K562 (cell line): ENCODE results near the gene UTP14C. TPM values are rescaled to one million over a fixed set of nuclear protein-coding genes. Genes with fewer than 3 reads are reported as not detected.

ENCODE experiments used
- polyA plus RNA-seq, 8 experiments: library from polyadenylated mRNA; depleted of rRNA in 4 of 8; stranded (reverse) in 5 of 8; unstranded in 3 of 8; fragments of >200 nt; fragmentation: Nextera tagmentation in 2 of 8; fragmentation: Illumina TruSeq in 1 of 8; extraction: Ambion mirVana in 2 of 8; extraction: Trizol in 1 of 8; gene quantifications; 2 replicates each; pipeline versions ENCODE4 v1.2.1 to v1.2.3, GENCODE V29; 2011 to 2014; ENCODE audit warnings: inconsistent platforms in 1 of 8, missing spikeins in 1 of 8
- total RNA-seq, 7 experiments: library from RNA; depleted of rRNA in 6 of 7; stranded (reverse); fragments of >200 nt in 6 of 7; fragmentation: Illumina TruSeq in 2 of 7; extraction: Trizol in 2 of 7; gene quantifications; 2 replicates each; pipeline versions ENCODE4 v1.2.1 to v1.2.3, GENCODE V29; 2011 to 2021; ENCODE audit warnings: low replicate concordance in 1 of 7

UTP14C gene
- total and polyA plus RNA-seq, 9 of the 15 experiments (the other 6 are each of a cell fraction or from before 2014, with no cell fraction given): 3.4 to 10.3 (median 6.0) TPM

Other genes starting within 250 kb of the UTP14C start
- 0.94 and 1.8 TPM in 2 replicates for gene DHRS12, start 220.5 kb upstream of the UTP14C start, total RNA-seq (2014; rRNA removed)
- 0.77 and 1.5 TPM in 2 replicates for gene DHRS12, start 220.5 kb upstream of the UTP14C start, total RNA-seq (2014; rRNA removed; fragmentation: Illumina TruSeq; extraction: Trizol)
- 0.76 and 1.5 TPM in 2 replicates for gene DHRS12, start 220.5 kb upstream of the UTP14C start, total RNA-seq (2015; rRNA removed; fragmentation: Illumina TruSeq; extraction: Trizol)
- gene DHRS12, start 220.5 kb upstream of the UTP14C start, total RNA-seq (2021): 1.1 and 1.2 TPM in 2 replicates
- 2.4 and 2.7 TPM in 2 replicates for gene DHRS12, start 220.5 kb upstream of the UTP14C start, polyA plus RNA-seq (2011; rRNA removed)
- 0.93 and 0.98 TPM in 2 replicates for gene DHRS12, start 220.5 kb upstream of the UTP14C start, polyA plus RNA-seq (2014; fragmentation: Illumina TruSeq; extraction: Trizol)
- gene DHRS12, start 220.5 kb upstream of the UTP14C start, polyA plus RNA-seq (2014; fragmentation: Nextera tagmentation; extraction: Ambion mirVana): under 1 TPM; 0.62 to 0.69 TPM
- 0.82 and 1.1 TPM in 2 replicates for gene DHRS12, start 220.5 kb upstream of the UTP14C start, polyA plus RNA-seq (2014; rRNA removed)
- gene TMEM272, start 179.5 kb upstream of the UTP14C start, total RNA-seq (2014; rRNA removed): 0.04 TPM in 1 of 2 replicates, not detected in the other
- gene TMEM272, start 179.5 kb upstream of the UTP14C start, total RNA-seq (2014; rRNA removed; fragmentation: Illumina TruSeq; extraction: Trizol): 0.04 and 0.06 TPM in 2 replicates
- gene TMEM272, start 179.5 kb upstream of the UTP14C start, total RNA-seq (2015; rRNA removed; fragmentation: Illumina TruSeq; extraction: Trizol): 0.11 and 0.15 TPM in 2 replicates
- 0.09 and 0.16 TPM in 2 replicates for gene TMEM272, start 179.5 kb upstream of the UTP14C start, total RNA-seq (2021)
- gene TMEM272, start 179.5 kb upstream of the UTP14C start, polyA plus RNA-seq (2011; rRNA removed): 0.04 and 0.07 TPM in 2 replicates
- gene TMEM272, start 179.5 kb upstream of the UTP14C start, polyA plus RNA-seq (2014; fragmentation: Illumina TruSeq; extraction: Trizol): 0.06 and 0.15 TPM in 2 replicates
- under 1 TPM in 1 of 2 experiments, not detected in 1; 0.07 TPM for gene TMEM272, start 179.5 kb upstream of the UTP14C start, polyA plus RNA-seq (2014; fragmentation: Nextera tagmentation; extraction: Ambion mirVana)
- gene TMEM272, start 179.5 kb upstream of the UTP14C start, polyA plus RNA-seq (2014; rRNA removed): 0.05 and 0.09 TPM in 2 replicates
- gene CCDC70, start 162.7 kb upstream of the UTP14C start, total RNA-seq (2014; rRNA removed): not detected in 2 replicates
- gene CCDC70, start 162.7 kb upstream of the UTP14C start, total RNA-seq (2014; rRNA removed; fragmentation: Illumina TruSeq; extraction: Trizol): not detected in 2 replicates
- 0.19 TPM in 1 of 2 replicates, not detected in the other for gene CCDC70, start 162.7 kb upstream of the UTP14C start, total RNA-seq (2015; rRNA removed; fragmentation: Illumina TruSeq; extraction: Trizol)
- not detected in 2 replicates for gene CCDC70, start 162.7 kb upstream of the UTP14C start, total RNA-seq (2021)
- gene CCDC70, start 162.7 kb upstream of the UTP14C start, polyA plus RNA-seq (2011; rRNA removed): not detected in 2 replicates
- not detected in 2 replicates for gene CCDC70, start 162.7 kb upstream of the UTP14C start, polyA plus RNA-seq (2014; fragmentation: Illumina TruSeq; extraction: Trizol)
- gene CCDC70, start 162.7 kb upstream of the UTP14C start, polyA plus RNA-seq (2014; fragmentation: Nextera tagmentation; extraction: Ambion mirVana): not detected
- not detected in 2 replicates for gene CCDC70, start 162.7 kb upstream of the UTP14C start, polyA plus RNA-seq (2014; rRNA removed)
- gene ATP7B, start 13.2 kb upstream of the UTP14C start, total RNA-seq (2014; rRNA removed): 8.0 and 14.3 TPM in 2 replicates
- gene ATP7B, start 13.2 kb upstream of the UTP14C start, total RNA-seq (2014; rRNA removed; fragmentation: Illumina TruSeq; extraction: Trizol): 8.3 and 8.5 TPM in 2 replicates
- gene ATP7B, start 13.2 kb upstream of the UTP14C start, total RNA-seq (2015; rRNA removed; fragmentation: Illumina TruSeq; extraction: Trizol): 10.6 and 11.7 TPM in 2 replicates
- 16.5 and 20.4 TPM in 2 replicates for gene ATP7B, start 13.2 kb upstream of the UTP14C start, total RNA-seq (2021)
- 12.5 and 13.3 TPM in 2 replicates for gene ATP7B, start 13.2 kb upstream of the UTP14C start, polyA plus RNA-seq (2011; rRNA removed)
- 11.1 and 11.5 TPM in 2 replicates for gene ATP7B, start 13.2 kb upstream of the UTP14C start, polyA plus RNA-seq (2014; fragmentation: Illumina TruSeq; extraction: Trizol)
- gene ATP7B, start 13.2 kb upstream of the UTP14C start, polyA plus RNA-seq (2014; fragmentation: Nextera tagmentation; extraction: Ambion mirVana): 1 to 10 TPM; 1.1 to 1.4 TPM
- 7.2 and 11.6 TPM in 2 replicates for gene ATP7B, start 13.2 kb upstream of the UTP14C start, polyA plus RNA-seq (2014; rRNA removed)
- 7.3 and 8.1 TPM in 2 replicates for gene ALG11, start 12.3 kb upstream of the UTP14C start, total RNA-seq (2014; rRNA removed)
- gene ALG11, start 12.3 kb upstream of the UTP14C start, total RNA-seq (2014; rRNA removed; fragmentation: Illumina TruSeq; extraction: Trizol): 16.6 and 18.7 TPM in 2 replicates
- gene ALG11, start 12.3 kb upstream of the UTP14C start, total RNA-seq (2015; rRNA removed; fragmentation: Illumina TruSeq; extraction: Trizol): 11.8 and 12.3 TPM in 2 replicates
- 19.2 and 19.6 TPM in 2 replicates for gene ALG11, start 12.3 kb upstream of the UTP14C start, total RNA-seq (2021)
- 9.9 and 17.2 TPM in 2 replicates for gene ALG11, start 12.3 kb upstream of the UTP14C start, polyA plus RNA-seq (2011; rRNA removed)
- gene ALG11, start 12.3 kb upstream of the UTP14C start, polyA plus RNA-seq (2014; fragmentation: Illumina TruSeq; extraction: Trizol): 9.3 and 11.2 TPM in 2 replicates
- 10 to 100 TPM; 16.3 to 19.1 TPM for gene ALG11, start 12.3 kb upstream of the UTP14C start, polyA plus RNA-seq (2014; fragmentation: Nextera tagmentation; extraction: Ambion mirVana)
- 7.4 and 8.2 TPM in 2 replicates for gene ALG11, start 12.3 kb upstream of the UTP14C start, polyA plus RNA-seq (2014; rRNA removed)
- 0.09 and 0.33 TPM in 2 replicates for gene NEK5, start 104.4 kb downstream of the UTP14C start, total RNA-seq (2014; rRNA removed)
- gene NEK5, start 104.4 kb downstream of the UTP14C start, total RNA-seq (2014; rRNA removed; fragmentation: Illumina TruSeq; extraction: Trizol): 0.32 and 0.44 TPM in 2 replicates
- 0.29 and 0.34 TPM in 2 replicates for gene NEK5, start 104.4 kb downstream of the UTP14C start, total RNA-seq (2015; rRNA removed; fragmentation: Illumina TruSeq; extraction: Trizol)
- gene NEK5, start 104.4 kb downstream of the UTP14C start, total RNA-seq (2021): 0.11 and 0.33 TPM in 2 replicates
- 0.35 and 0.39 TPM in 2 replicates for gene NEK5, start 104.4 kb downstream of the UTP14C start, polyA plus RNA-seq (2011; rRNA removed)
- gene NEK5, start 104.4 kb downstream of the UTP14C start, polyA plus RNA-seq (2014; fragmentation: Illumina TruSeq; extraction: Trizol): 0.28 and 0.36 TPM in 2 replicates
- gene NEK5, start 104.4 kb downstream of the UTP14C start, polyA plus RNA-seq (2014; fragmentation: Nextera tagmentation; extraction: Ambion mirVana): under 1 TPM; 0.27 to 0.30 TPM
- gene NEK5, start 104.4 kb downstream of the UTP14C start, polyA plus RNA-seq (2014; rRNA removed): 0.27 and 0.42 TPM in 2 replicates
- gene NEK3, start 134.9 kb downstream of the UTP14C start, total RNA-seq (2014; rRNA removed): 5.3 and 6.4 TPM in 2 replicates
- gene NEK3, start 134.9 kb downstream of the UTP14C start, total RNA-seq (2014; rRNA removed; fragmentation: Illumina TruSeq; extraction: Trizol): 7.1 and 8.3 TPM in 2 replicates
- gene NEK3, start 134.9 kb downstream of the UTP14C start, total RNA-seq (2015; rRNA removed; fragmentation: Illumina TruSeq; extraction: Trizol): 6.7 and 7.5 TPM in 2 replicates
- 3.6 and 6.2 TPM in 2 replicates for gene NEK3, start 134.9 kb downstream of the UTP14C start, total RNA-seq (2021)
- 4.8 and 10.0 TPM in 2 replicates for gene NEK3, start 134.9 kb downstream of the UTP14C start, polyA plus RNA-seq (2011; rRNA removed)
- gene NEK3, start 134.9 kb downstream of the UTP14C start, polyA plus RNA-seq (2014; fragmentation: Illumina TruSeq; extraction: Trizol): 8.7 and 10.3 TPM in 2 replicates
- gene NEK3, start 134.9 kb downstream of the UTP14C start, polyA plus RNA-seq (2014; fragmentation: Nextera tagmentation; extraction: Ambion mirVana): 10 to 100 TPM in 1 of 2 experiments, 1 to 10 TPM in 1; 9.3 to 11.0 TPM
- 6.4 and 9.9 TPM in 2 replicates for gene NEK3, start 134.9 kb downstream of the UTP14C start, polyA plus RNA-seq (2014; rRNA removed)